ENCODE data around the gene ZC3H6.
"Not testable (repeated sequence)": the region's sequence is repeated elsewhere in the genome, so short reads cannot be mapped to it uniquely, and the experiment has no call there.

Gene ZC3H6

GRCh38 chr2:112332123-112332696 is 56.8 kb downstream of the ZC3H6 start:
- no peak for DNase-seq

GRCh38 chr2:112335600-112335999 is 60.2 kb downstream of the ZC3H6 start:
- DNase-seq, result no peak

GRCh38 chr2:112339986-112340385 is 64.6 kb downstream of the ZC3H6 start:
- DNase-seq, result no peak

GRCh38 chr2:112340475-112341267 is 65.3 kb downstream of the ZC3H6 start:
- DNase-seq, result no peak

GRCh38 chr2:112342067-112342550 is 66.7 kb downstream of the ZC3H6 start:
- DNase-seq, result no peak

- no peak for DNase-seq
Observed at GRCh38 chr2:112343827-112344585, 68.6 kb downstream of the ZC3H6 start.

- DNase-seq, result no peak
Observed at GRCh38 chr2:112345030-112346027, 69.9 kb downstream of the ZC3H6 start.

GRCh38 chr2:112352292-112352691 is 76.9 kb downstream of the ZC3H6 start:
- DNase-seq, result not testable (repeated sequence)

GRCh38 chr2:112352809-112353603 is 77.6 kb downstream of the ZC3H6 start:
- DNase-seq, result not testable (repeated sequence)

GRCh38 chr2:112354335-112354734 is 78.9 kb downstream of the ZC3H6 start:
- not testable (repeated sequence) for DNase-seq

GRCh38 chr2:112360055-112360454 is 84.7 kb downstream of the ZC3H6 start:
- not testable (repeated sequence) for DNase-seq
